DND-41 (cell line): Measurements from ENCODE around the gene CCDC192.

ENCODE experiments used
- CTCF ChIP-seq: IDR thresholded peaks from 2 replicates; pipeline ENCODE4 v1.5.1; 2012; ENCODE audit warnings: borderline replicate concordance, low read length, moderate library complexity, mild to moderate bottlenecking; ENCODE audit not compliant: poor library complexity, severe bottlenecking; ENCODE audit errors: extremely low read depth
- EZH2 ChIP-seq: IDR thresholded peaks from 3 replicates; pipeline ENCODE4 v1.6.1; 2012; ENCODE audit warnings: borderline replicate concordance, low read depth, mild to moderate bottlenecking, moderate library complexity, low read length, inconsistent platforms; ENCODE audit not compliant: severe bottlenecking

DNA sequence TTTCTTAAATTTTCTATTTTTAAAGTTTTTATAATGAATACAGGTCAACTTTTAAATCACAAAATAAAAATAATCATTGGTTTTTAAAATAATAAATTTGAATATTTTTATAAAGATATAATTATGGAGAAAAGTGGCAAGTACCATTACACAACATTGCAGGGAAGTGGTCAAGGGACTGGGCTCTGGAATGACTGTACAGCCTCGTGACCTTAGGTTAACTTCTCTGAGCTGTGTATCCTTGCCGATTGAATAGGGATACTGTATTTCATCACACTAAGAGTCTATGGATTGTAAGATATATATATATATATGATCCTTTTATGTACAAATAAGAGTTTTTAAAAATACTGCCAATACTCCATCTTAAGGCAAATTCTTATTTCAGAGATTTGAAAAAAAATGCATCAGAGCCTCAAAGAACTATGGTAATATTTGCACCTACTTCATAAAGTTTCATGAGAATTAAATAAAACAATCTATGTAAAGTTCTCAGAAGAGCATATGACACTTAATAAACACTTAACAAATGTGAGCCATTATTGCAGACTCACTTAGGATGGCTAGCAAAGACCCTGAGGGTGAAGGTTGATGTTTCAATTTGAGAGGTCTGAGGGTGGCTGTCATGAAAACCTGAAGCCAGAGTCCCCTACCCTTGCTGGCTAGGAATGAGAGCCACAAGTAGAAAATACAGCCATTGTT lies 136.5 kb downstream of the CCDC192 start:
- TF ChIP-seq CTCF: no peak
- no peak for TF ChIP-seq EZH2
